Sigmoid colon (tissue), 7 donors: ENCODE measurements around the gene KRT40. TPM values are rescaled to one million over a fixed set of nuclear protein-coding genes. Genes with fewer than 3 reads are reported as not detected.

ENCODE experiments used
- DNase-seq: peaks from one replicate; pipeline ENCODE4 v3.0.0-alpha.2; 2019
- H3K27ac ChIP-seq, 4 donors: fragments of 200-600 bp; sonication (generic); one replicate each; pipeline ENCODE4 v1.5.1; 2016 to 2019; ENCODE audit warnings: mild to moderate bottlenecking in 1 of 4
- H3K27me3 ChIP-seq, 3 donors: fragments of 200-600 bp; sonication (generic); one replicate each; pipeline ENCODE4 v1.5.1; 2019; ENCODE audit warnings: mild to moderate bottlenecking in 1 of 3
- H3K36me3 ChIP-seq, 4 donors: fragments of 200-600 bp; sonication (generic); one replicate each; pipeline ENCODE4 v1.5.1; 2016 to 2019
- H3K4me1 ChIP-seq, 4 donors: fragments of 200-600 bp; sonication (generic); one replicate each; pipeline ENCODE4 v1.5.1; 2017 to 2019
- H3K4me3 ChIP-seq, 4 donors: fragments of 200-600 bp; sonication (generic); one replicate each; pipeline ENCODE4 v1.5.1; 2017 to 2019; ENCODE audit warnings: mild to moderate bottlenecking in 2 of 4, moderate library complexity in 1 of 4
- H3K9me3 ChIP-seq, 4 donors: fragments of 200-600 bp in 3 of 4; sonication (generic) in 3 of 4; one replicate each; pipeline versions ENCODE4 v1.5.1 to v1.6.1; 2013 to 2019
- EP300 ChIP-seq, 4 donors: sonication (generic); formaldehyde crosslinking; IDR thresholded peaks; one replicate each; pipeline ENCODE4 v1.6.1; 2017; ENCODE audit warnings: antibody characterized with exemption in 4 of 4
- POLR2A ChIP-seq, 2 donors: fragments of 450-650 bp; IDR thresholded peaks; one replicate each; pipeline ENCODE4 v1.6.1; 2016; ENCODE audit warnings: antibody characterized with exemption in 2 of 2, mild to moderate bottlenecking in 2 of 2, moderate library complexity in 2 of 2
- POLR2AphosphoS5 ChIP-seq, 4 donors: sonication (generic); formaldehyde crosslinking; IDR thresholded peaks; one replicate each; pipeline ENCODE4 v1.6.1; 2017; ENCODE audit warnings: antibody characterized with exemption in 4 of 4
- WGBS, 2 donors: extraction: QIAGEN DNeasy Blood & Tissue Kit; methylation state at CpG; one replicate each; pipeline ENCODE4 v1.1.7; 2013; 5-methylcytosine and 5-hydroxymethylcytosine counted together
- intact Hi-C: fragments of 100-400 bp; cut with DNase I; formaldehyde crosslinking; loops from one replicate; pipeline ENCODE4 v1.15.1; 2023
- polyA plus RNA-seq, 3 donors: library from polyadenylated mRNA; stranded (reverse); fragments of 200-250 nt; gene quantifications; one replicate each; pipeline ENCODE4 v1.2.3, GENCODE V29; 2013
- total RNA-seq, 4 donors: library from RNA; depleted of rRNA; stranded (reverse); fragments of >200 nt; gene quantifications; one replicate each; pipeline ENCODE4 v1.1.0, GENCODE V29; 2016
- TF ChIP-seq, protein P1 (sequence below), 4 experiments: fragments of 450-650 bp in 3 of 4; fragments of 200-600 bp in 1 of 4; IDR thresholded peaks; one replicate each; pipeline ENCODE4 v1.5.1; 2016 to 2019; ENCODE audit warnings: antibody characterized with exemption in 4 of 4, mild to moderate bottlenecking in 3 of 4, moderate library complexity in 2 of 4
- donor health status: healthy with polysubstance abuse.
- donor health status: Bipolar disorder and iron deficiency.
- donor health status: healthy.

Gene KRT40
- total and polyA plus RNA-seq, 7 donors, result 0.16 to 0.60 TPM; not detected in 5

DNA sequence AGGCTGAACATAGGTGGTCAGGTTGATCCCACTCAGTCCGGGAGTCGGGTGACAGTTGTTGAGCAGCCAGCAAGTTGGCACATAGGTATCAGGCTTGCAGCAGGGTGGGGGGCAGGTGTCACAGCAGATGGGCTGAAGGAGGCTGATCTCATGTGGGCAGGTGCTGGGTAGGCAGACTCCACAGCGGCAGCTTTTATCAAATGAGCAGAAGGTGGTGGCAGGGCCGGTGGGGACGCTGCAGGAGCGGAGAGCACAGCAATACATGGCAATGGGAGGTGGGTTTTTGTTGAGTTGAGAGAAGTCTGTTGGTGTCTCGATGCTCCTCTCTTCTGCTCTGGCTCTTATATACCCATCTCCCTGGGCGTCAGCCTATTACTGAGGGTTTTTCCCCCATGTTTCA lies 24.7 kb upstream of the KRT40 start, which contains the start of gene KRTAP3-1:
Gene KRTAP3-1 (minus strand): TSS at position 318 of the 400 bp plus-strand sequence. CDS start 54 bp downstream, at position 264.
- H3K4me3 ChIP-seq, result no peak within 1 kb of the TSS
- intact Hi-C loops, result no loop called here
- WGBS, 2 donors, result 85 to 94% methylated on average over 8 of the region's 8 CpGs
- H3K27me3 ChIP-seq, result no peaks in the 10 kb centered on the region
- DNase-seq, result no peak
- no peaks in the 10 kb centered on the region for H3K9me3 ChIP-seq
- no peak for TF ChIP-seq POLR2A (IDR thresholded peaks at IDR 0.05)
- no peak for TF ChIP-seq EP300 (IDR thresholded peaks at IDR 0.05)
- TF ChIP-seq, protein P1, sequence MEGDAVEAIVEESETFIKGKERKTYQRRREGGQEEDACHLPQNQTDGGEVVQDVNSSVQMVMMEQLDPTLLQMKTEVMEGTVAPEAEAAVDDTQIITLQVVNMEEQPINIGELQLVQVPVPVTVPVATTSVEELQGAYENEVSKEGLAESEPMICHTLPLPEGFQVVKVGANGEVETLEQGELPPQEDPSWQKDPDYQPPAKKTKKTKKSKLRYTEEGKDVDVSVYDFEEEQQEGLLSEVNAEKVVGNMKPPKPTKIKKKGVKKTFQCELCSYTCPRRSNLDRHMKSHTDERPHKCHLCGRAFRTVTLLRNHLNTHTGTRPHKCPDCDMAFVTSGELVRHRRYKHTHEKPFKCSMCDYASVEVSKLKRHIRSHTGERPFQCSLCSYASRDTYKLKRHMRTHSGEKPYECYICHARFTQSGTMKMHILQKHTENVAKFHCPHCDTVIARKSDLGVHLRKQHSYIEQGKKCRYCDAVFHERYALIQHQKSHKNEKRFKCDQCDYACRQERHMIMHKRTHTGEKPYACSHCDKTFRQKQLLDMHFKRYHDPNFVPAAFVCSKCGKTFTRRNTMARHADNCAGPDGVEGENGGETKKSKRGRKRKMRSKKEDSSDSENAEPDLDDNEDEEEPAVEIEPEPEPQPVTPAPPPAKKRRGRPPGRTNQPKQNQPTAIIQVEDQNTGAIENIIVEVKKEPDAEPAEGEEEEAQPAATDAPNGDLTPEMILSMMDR (IDR thresholded peaks at IDR 0.05), result no peak
- TF ChIP-seq POLR2AphosphoS5 (IDR thresholded peaks at IDR 0.05), result no peak
- no peaks in the 10 kb centered on the region for H3K4me1 ChIP-seq
- no peak within 1 kb of the TSS for H3K27ac ChIP-seq
- H3K36me3 ChIP-seq, result no peaks in the 10 kb centered on the region

DNA sequence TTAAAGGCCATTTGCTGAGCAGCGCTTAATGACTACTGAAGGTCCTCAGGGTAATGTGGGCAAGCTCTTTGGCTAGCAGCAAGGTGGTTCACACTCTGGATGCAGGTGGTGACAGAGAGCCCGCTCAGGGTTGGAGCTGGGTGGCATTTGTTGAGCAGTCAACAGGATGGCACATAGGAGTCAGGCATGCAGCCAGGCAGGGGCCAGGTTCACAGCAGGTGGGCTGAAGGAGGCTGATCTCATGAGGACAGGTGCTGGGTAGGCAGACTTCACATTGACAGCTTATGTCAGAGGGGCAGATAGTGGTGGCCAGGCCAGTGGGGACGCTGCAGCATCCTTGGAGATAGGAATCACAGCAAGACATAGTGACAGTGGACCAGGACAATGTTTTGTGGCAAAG lies 20.3 kb upstream of the KRT40 start:
- 90 to 92% methylated on average over 3 of the region's 3 CpGs for WGBS, 2 donors
- TF ChIP-seq POLR2A (IDR thresholded peaks at IDR 0.05), result no peak
- TF ChIP-seq, protein P1 (IDR thresholded peaks at IDR 0.05), result no peak
- no peak for TF ChIP-seq POLR2AphosphoS5 (IDR thresholded peaks at IDR 0.05)
- TF ChIP-seq EP300 (IDR thresholded peaks at IDR 0.05), result no peak
- Histone ChIP-seq H3K9me3 (no peaks in the 10 kb centered on the region), H3K4me1 (no peaks in the 10 kb centered on the region), H3K4me3 (no peak overlapping the region), H3K36me3 (no peaks in the 10 kb centered on the region), H3K27me3 (no peaks in the 10 kb centered on the region), H3K27ac (no peak overlapping the region)
- intact Hi-C loops, result no loop called here
- DNase-seq, result no peak

DNA sequence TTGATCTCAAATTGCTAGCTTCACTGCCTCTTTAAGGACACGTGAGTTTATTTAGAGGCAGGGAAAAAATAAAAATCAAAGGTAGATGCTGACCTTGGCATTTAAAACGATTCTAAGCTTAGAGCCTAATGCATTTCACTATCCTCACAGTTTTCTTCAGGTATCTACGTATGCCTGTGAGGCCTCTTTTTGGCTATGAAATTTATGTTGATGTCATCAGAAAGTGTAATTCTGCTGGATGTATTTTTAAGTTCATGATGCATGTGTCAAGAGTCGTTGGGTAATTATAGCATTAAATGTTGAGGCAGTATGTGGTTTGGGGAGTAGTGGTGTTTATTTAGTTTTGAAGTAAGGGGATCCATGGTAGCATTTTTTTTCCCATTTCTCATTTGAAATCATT lies 19.8 kb upstream of the KRT40 start:
- TF ChIP-seq EP300 (IDR thresholded peaks at IDR 0.05) (no peak), POLR2AphosphoS5 (IDR thresholded peaks at IDR 0.05) (no peak), POLR2A (IDR thresholded peaks at IDR 0.05) (no peak)
- TF ChIP-seq, protein P1 (IDR thresholded peaks at IDR 0.05), result no peak
- intact Hi-C loops, result no loop called here
- WGBS, 2 donors, result 75 to 77% methylated on average over 4 of the region's 4 CpGs
- Histone ChIP-seq H3K4me3 (no peak overlapping the region), H3K9me3 (no peaks in the 10 kb centered on the region), H3K36me3 (no peaks in the 10 kb centered on the region), H3K27ac (no peak overlapping the region), H3K4me1 (no peaks in the 10 kb centered on the region), H3K27me3 (no peaks in the 10 kb centered on the region)
- DNase-seq, result no peak

DNA sequence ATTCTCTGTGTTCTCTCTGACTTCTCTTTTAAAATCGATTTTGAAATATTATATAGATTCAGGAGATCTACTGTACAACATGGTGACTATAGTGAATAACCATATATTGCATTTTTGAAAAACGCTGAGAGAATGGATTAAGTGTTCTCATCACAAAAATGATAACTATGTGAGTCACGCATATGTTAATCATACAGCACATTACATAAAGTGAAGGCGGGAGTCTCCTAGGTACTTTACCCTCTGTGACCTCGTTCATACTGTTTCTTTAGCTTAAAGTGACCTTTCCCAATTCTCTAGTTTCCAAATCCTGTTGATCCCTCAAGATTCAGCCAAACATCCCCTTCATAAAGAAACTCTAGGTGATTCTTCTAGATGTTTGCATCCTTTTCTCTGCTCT lies 18.7 kb upstream of the KRT40 start:
- WGBS, 2 donors, result 34 to 69% methylated on average over 5 of the region's 5 CpGs
- no peak for DNase-seq
- intact Hi-C loops, result no loop called here

More for the DNA sequence above, 18.7 kb upstream of the KRT40 start:
- H3K4me1 ChIP-seq, result no peaks in the 10 kb centered on the region
- H3K9me3 ChIP-seq, result no peaks in the 10 kb centered on the region
- H3K27me3 ChIP-seq, result no peaks in the 10 kb centered on the region
- no peaks in the 10 kb centered on the region for H3K36me3 ChIP-seq
- no peak overlapping the region for H3K4me3 ChIP-seq
- TF ChIP-seq POLR2A (IDR thresholded peaks at IDR 0.05) (no peak), POLR2AphosphoS5 (IDR thresholded peaks at IDR 0.05) (no peak)
- TF ChIP-seq, protein P1 (IDR thresholded peaks at IDR 0.05), result no peak
- no peak overlapping the region for H3K27ac ChIP-seq
